ENCODE data around the gene KSR2. TPM values are rescaled to one million over a fixed set of nuclear protein-coding genes. Genes with fewer than 3 reads are reported as not detected.

The KSR2 gene
- total and polyA plus RNA-seq, 2 donors: 0.02 to 0.09 TPM

DNA sequence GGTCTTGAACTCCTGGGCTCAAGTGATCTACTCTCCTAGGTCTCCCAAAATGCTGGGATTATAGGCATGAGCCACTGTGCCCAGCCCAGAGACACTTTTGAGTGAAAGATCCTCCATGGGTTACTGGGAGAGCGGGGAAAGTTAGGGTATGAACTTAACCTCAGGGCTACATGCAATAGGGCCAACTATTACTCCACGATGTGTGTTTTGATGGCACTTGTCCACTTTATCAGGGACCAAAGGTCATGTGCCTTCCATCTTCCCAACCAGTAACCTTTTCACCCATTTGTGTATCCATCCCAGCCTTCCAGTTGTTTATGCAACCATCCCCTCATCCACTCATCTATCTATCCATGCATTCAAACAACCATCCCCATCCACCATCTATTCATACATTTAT lies 546.8 kb downstream of the KSR2 start:
- H3K36me3 ChIP-seq (ENCODE audit: control insufficient read depth in 2 of 2, insufficient read depth in 2 of 2, low read length in 1 of 2): no peaks in the 10 kb centered on the region
- H3K9me3 ChIP-seq (ENCODE audit: control insufficient read depth in 2 of 2, insufficient read depth in 1 of 2, low read length in 1 of 2): no peaks in the 10 kb centered on the region
- no peak for DNase-seq (ENCODE audit: low read depth in 6 of 9, low spot score in 9 of 9)
- no peaks in the 10 kb centered on the region for H3K4me1 ChIP-seq (ENCODE audit: control insufficient read depth in 2 of 2, insufficient read depth in 2 of 2, low read length in 2 of 2)
- no peak overlapping the region for H3K4me3 ChIP-seq (ENCODE audit: low read length in 2 of 2)
- H3K27me3 ChIP-seq (ENCODE audit: control insufficient read depth in 2 of 2, insufficient read depth in 1 of 2, low read length in 1 of 2): no peaks in the 10 kb centered on the region
- 93% methylated on average over 2 of the region's 2 CpGs for WGBS
- no peak overlapping the region for H3K27ac ChIP-seq (ENCODE audit: low read depth in 1 of 2, low read length in 1 of 2)

GRCh38 chr12:117421068-117421752 lies 547.6 kb downstream of the KSR2 start:
- Histone ChIP-seq H3K4me1 (ENCODE audit: control insufficient read depth in 2 of 2, insufficient read depth in 2 of 2, low read length in 2 of 2) (no peaks in the 10 kb centered on the region), H3K36me3 (ENCODE audit: control insufficient read depth in 2 of 2, insufficient read depth in 2 of 2, low read length in 1 of 2) (no peaks in the 10 kb centered on the region), H3K4me3 (ENCODE audit: low read length in 2 of 2) (no peak overlapping the region), H3K27ac (ENCODE audit: low read depth in 1 of 2, low read length in 1 of 2) (no peak overlapping the region), H3K27me3 (ENCODE audit: control insufficient read depth in 2 of 2, insufficient read depth in 1 of 2, low read length in 1 of 2) (no peaks in the 10 kb centered on the region), H3K9me3 (ENCODE audit: control insufficient read depth in 2 of 2, insufficient read depth in 1 of 2, low read length in 1 of 2) (no peaks in the 10 kb centered on the region)
- 26% methylated on average over 4 of the region's 4 CpGs for WGBS
- DNase-seq (ENCODE audit: low read depth in 6 of 9, low spot score in 9 of 9): no peak

DNA sequence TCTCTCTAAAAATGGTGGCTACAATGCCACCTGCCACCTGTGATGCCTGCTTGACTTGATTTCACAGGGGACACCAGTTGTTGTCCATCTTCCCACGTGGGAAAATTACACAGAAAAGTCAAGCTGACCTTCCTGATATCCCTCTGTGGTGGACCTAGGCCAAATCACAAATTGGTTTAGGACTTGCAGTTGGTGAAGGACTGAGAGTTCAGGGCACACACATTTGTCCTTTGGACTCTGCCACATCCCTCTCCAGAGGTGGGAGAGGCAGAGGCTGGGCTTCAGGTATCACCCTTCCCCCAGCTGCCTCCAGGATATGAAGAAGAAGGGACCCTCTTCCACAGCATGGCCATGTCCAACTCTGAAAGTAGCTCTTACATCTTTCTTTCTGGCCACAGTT lies 551.8 kb downstream of the KSR2 start:
- H3K9me3 ChIP-seq (ENCODE audit: control insufficient read depth in 2 of 2, insufficient read depth in 1 of 2, low read length in 1 of 2): no peaks in the 10 kb centered on the region
- no peak overlapping the region for H3K27ac ChIP-seq (ENCODE audit: low read depth in 1 of 2, low read length in 1 of 2)
- no peaks in the 10 kb centered on the region for H3K36me3 ChIP-seq (ENCODE audit: control insufficient read depth in 2 of 2, insufficient read depth in 2 of 2, low read length in 1 of 2)
- H3K4me3 ChIP-seq (ENCODE audit: low read length in 2 of 2): no peak overlapping the region
- H3K4me1 ChIP-seq (ENCODE audit: control insufficient read depth in 2 of 2, insufficient read depth in 2 of 2, low read length in 2 of 2): no peaks in the 10 kb centered on the region
- WGBS: 49% methylated on average over 1 of the region's 1 CpG
- H3K27me3 ChIP-seq (ENCODE audit: control insufficient read depth in 2 of 2, insufficient read depth in 1 of 2, low read length in 1 of 2): no peaks in the 10 kb centered on the region
- DNase-seq (ENCODE audit: low read depth in 6 of 9, low spot score in 9 of 9): no peak

DNA sequence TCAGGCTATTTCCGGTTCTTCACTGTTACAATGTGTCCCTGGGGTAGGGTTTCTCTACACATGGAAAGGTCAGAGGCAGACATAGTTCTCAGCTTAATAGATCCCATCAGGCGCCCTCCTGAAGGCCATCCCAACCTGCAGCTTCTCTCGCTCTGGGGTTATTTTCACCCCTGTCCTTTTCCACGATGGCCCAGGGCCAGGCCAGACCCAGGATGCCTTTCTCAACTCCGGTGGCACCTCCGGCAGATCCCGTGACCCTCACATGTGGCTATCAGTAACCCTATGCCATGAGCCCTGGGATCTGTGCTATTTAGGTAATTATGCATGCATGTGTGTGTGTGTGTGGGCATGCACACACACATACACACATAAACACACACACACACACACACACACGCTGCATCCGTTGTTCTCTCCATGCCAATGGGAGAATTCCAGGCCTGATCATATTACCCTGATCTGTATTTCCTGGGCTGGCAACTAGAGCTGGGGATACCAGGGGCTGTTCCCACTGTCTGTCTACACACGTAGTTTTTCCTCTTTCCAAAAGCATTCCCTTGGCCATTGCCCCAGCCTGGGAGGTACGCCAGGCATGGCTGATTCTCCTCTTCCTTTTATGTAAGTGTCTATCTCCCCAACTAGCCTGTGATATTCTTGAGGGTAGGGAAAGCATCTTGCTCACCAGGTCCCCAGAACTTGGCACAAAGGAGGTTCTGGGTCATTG lies 556.2 kb downstream of the KSR2 start:
- no peaks in the 10 kb centered on the region for H3K4me1 ChIP-seq (ENCODE audit: control insufficient read depth in 2 of 2, insufficient read depth in 2 of 2, low read length in 2 of 2)
- no peak overlapping the region for H3K4me3 ChIP-seq (ENCODE audit: low read length in 2 of 2)
- H3K9me3 ChIP-seq (ENCODE audit: control insufficient read depth in 2 of 2, insufficient read depth in 1 of 2, low read length in 1 of 2): no peaks in the 10 kb centered on the region
- H3K27me3 ChIP-seq (ENCODE audit: control insufficient read depth in 2 of 2, insufficient read depth in 1 of 2, low read length in 1 of 2): no peaks in the 10 kb centered on the region
- no peak for DNase-seq (ENCODE audit: low read depth in 6 of 9, low spot score in 9 of 9)
- H3K36me3 ChIP-seq (ENCODE audit: control insufficient read depth in 2 of 2, insufficient read depth in 2 of 2, low read length in 1 of 2): no peaks in the 10 kb centered on the region
- no peak overlapping the region for H3K27ac ChIP-seq (ENCODE audit: low read depth in 1 of 2, low read length in 1 of 2)
- 89% methylated on average over 11 of the region's 11 CpGs for WGBS

- no peaks in the 10 kb centered on the region for H3K4me1 ChIP-seq (ENCODE audit: control insufficient read depth in 2 of 2, insufficient read depth in 2 of 2, low read length in 2 of 2)
- H3K27me3 ChIP-seq (ENCODE audit: control insufficient read depth in 2 of 2, insufficient read depth in 1 of 2, low read length in 1 of 2): no peaks in the 10 kb centered on the region
- H3K27ac ChIP-seq (ENCODE audit: low read depth in 1 of 2, low read length in 1 of 2): no peak overlapping the region
- no peak overlapping the region for H3K4me3 ChIP-seq (ENCODE audit: low read length in 2 of 2)
- DNase-seq (ENCODE audit: low read depth in 6 of 9, low spot score in 9 of 9): no peak
- no peaks in the 10 kb centered on the region for H3K36me3 ChIP-seq (ENCODE audit: control insufficient read depth in 2 of 2, insufficient read depth in 2 of 2, low read length in 1 of 2)
- no peaks in the 10 kb centered on the region for H3K9me3 ChIP-seq (ENCODE audit: control insufficient read depth in 2 of 2, insufficient read depth in 1 of 2, low read length in 1 of 2)
Measured at GRCh38 chr12:117409286-117409685, 559.5 kb downstream of the KSR2 start.

DNA sequence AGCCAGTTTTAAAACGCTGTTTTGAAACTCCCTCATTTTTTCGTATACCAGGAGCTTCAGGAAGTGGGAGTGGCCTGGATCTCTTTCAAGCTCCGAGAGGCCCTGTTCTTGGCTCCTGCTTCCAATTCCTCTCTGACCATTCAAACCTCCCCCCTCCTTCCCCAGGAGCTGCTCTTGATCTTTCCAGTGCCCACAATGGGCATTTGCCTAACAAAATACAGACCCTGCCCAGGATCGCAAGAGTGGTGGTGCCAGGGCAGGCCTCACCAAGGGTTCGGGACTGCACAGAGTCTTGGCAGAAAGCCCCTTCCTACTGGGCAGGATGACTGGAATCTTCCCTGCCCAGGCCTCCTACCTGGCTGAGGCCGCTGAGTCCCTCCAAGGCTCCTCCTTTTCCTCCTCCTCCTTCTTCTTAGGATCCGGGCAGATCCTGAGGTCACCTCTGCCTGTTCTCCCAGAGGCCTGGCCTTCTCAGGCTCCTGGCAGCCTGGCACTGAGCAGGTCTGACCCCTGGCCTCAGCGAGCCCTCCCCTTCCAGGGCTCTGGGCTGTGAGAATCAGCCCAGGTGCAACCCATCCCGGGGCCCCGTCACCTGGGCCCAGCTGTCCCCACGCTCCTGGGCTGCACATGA lies 560.5 kb downstream of the KSR2 start:
- Histone ChIP-seq H3K4me3 (ENCODE audit: low read length in 2 of 2) (no peak overlapping the region), H3K27me3 (ENCODE audit: control insufficient read depth in 2 of 2, insufficient read depth in 1 of 2, low read length in 1 of 2) (no peaks in the 10 kb centered on the region), H3K36me3 (ENCODE audit: control insufficient read depth in 2 of 2, insufficient read depth in 2 of 2, low read length in 1 of 2) (no peaks in the 10 kb centered on the region), H3K27ac (ENCODE audit: low read depth in 1 of 2, low read length in 1 of 2) (no peak overlapping the region), H3K9me3 (ENCODE audit: control insufficient read depth in 2 of 2, insufficient read depth in 1 of 2, low read length in 1 of 2) (no peaks in the 10 kb centered on the region), H3K4me1 (ENCODE audit: control insufficient read depth in 2 of 2, insufficient read depth in 2 of 2, low read length in 2 of 2) (no peaks in the 10 kb centered on the region)
- DNase-seq (ENCODE audit: low read depth in 6 of 9, low spot score in 9 of 9): no peak
- 53% methylated on average over 11 of the region's 11 CpGs for WGBS

DNA sequence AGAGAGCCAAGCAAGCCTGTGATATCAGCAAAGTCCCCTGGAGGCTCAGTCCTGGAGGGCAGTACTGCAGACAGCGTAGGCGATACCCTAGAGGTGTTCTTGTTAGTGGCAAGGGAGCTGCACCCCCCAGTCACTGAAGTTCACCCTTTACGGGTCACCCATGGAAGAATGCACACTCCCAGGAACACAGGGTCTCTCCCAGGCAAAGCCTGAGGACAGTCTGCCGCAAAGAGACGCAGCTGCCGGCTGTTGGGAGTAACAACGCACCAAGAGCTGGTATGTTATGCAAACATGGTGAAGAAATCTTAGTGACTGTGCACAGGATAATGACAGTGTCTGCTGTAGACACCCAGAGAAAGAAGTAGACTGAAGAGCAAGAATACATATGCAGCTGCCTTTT lies 563.9 kb downstream of the KSR2 start:
- Histone ChIP-seq H3K27ac (ENCODE audit: low read depth in 1 of 2, low read length in 1 of 2) (no peak overlapping the region), H3K9me3 (ENCODE audit: control insufficient read depth in 2 of 2, insufficient read depth in 1 of 2, low read length in 1 of 2) (no peaks in the 10 kb centered on the region), H3K4me1 (ENCODE audit: control insufficient read depth in 2 of 2, insufficient read depth in 2 of 2, low read length in 2 of 2) (no peaks in the 10 kb centered on the region), H3K4me3 (ENCODE audit: low read length in 2 of 2) (no peak overlapping the region), H3K27me3 (ENCODE audit: control insufficient read depth in 2 of 2, insufficient read depth in 1 of 2, low read length in 1 of 2) (no peaks in the 10 kb centered on the region), H3K36me3 (ENCODE audit: control insufficient read depth in 2 of 2, insufficient read depth in 2 of 2, low read length in 1 of 2) (no peaks in the 10 kb centered on the region)
- 89% methylated on average over 7 of the region's 7 CpGs for WGBS
- DNase-seq (ENCODE audit: low read depth in 6 of 9, low spot score in 9 of 9): no peak

DNA sequence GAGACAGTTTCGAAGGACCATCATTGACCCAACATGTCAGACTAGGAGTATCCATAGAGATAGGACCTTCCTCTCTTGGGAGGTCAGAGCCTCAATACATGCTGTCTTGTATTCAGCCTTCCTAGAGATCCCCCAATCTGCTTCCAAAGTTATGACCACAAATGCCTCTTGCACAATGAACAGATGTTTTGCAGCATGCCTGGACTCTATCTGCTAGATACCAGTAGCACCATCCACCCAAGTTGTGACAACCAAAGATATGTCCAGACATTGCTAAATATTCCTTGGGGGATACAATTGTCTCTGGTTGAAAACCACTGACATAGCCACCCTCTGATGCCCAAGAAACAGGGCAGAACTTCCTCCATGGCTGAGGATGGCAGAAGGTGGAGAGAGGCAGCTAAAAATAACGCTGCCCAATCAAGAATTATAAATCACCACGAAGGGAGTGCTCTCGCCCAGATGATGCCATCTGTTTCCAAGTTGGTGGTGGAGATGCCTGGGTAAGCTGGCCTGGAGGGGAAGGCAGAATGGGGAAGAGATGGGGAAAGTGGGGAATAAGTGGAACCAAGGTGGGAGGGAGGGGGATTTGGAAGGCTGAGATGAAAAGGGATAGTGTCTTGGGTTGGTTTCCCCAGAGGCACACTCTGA lies 564.5 kb downstream of the KSR2 start:
- 66% methylated on average over 4 of the region's 4 CpGs for WGBS

DNA sequence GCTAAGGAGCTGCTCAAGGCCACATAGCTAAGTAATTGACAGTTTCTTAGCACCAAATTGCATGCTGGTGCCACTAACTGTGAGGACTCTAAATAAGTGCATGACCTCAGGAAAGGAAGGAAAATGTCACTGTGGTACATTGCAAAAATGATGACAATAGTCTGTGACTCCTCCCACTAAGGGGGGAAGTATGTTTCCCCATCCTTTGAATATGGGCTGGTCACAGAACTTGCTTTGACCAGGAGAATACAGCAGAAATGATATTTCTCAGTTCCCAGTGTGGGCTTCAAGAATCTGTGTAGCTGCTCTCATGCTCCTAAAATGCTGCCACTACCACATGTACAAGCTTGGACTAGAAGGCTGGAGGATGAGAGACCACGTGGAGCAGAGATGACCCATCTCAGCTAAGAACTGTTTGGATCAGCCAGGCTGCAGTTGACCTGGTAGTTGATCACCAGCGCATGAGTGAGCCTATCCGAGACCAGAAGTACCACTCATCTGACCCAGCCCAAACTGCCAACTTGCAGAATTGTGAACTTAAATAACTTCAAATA lies 565.1 kb downstream of the KSR2 start:
- no peak overlapping the region for H3K27ac ChIP-seq (ENCODE audit: low read depth in 1 of 2, low read length in 1 of 2)
- H3K4me3 ChIP-seq (ENCODE audit: low read length in 2 of 2): no peak overlapping the region
- no peaks in the 10 kb centered on the region for H3K36me3 ChIP-seq (ENCODE audit: control insufficient read depth in 2 of 2, insufficient read depth in 2 of 2, low read length in 1 of 2)
- no peaks in the 10 kb centered on the region for H3K9me3 ChIP-seq (ENCODE audit: control insufficient read depth in 2 of 2, insufficient read depth in 1 of 2, low read length in 1 of 2)
- H3K27me3 ChIP-seq (ENCODE audit: control insufficient read depth in 2 of 2, insufficient read depth in 1 of 2, low read length in 1 of 2): no peaks in the 10 kb centered on the region
- DNase-seq (ENCODE audit: low read depth in 6 of 9, low spot score in 9 of 9): no peak
- WGBS: 93% methylated on average over 3 of the region's 3 CpGs
- H3K4me1 ChIP-seq (ENCODE audit: control insufficient read depth in 2 of 2, insufficient read depth in 2 of 2, low read length in 2 of 2): no peaks in the 10 kb centered on the region

More for the DNA sequence above, 564.5 kb downstream of the KSR2 start:
- no peak overlapping the region for H3K4me3 ChIP-seq (ENCODE audit: low read length in 2 of 2)
- no peak for DNase-seq (ENCODE audit: low read depth in 6 of 9, low spot score in 9 of 9)
- H3K4me1 ChIP-seq (ENCODE audit: control insufficient read depth in 2 of 2, insufficient read depth in 2 of 2, low read length in 2 of 2): no peaks in the 10 kb centered on the region
- H3K36me3 ChIP-seq (ENCODE audit: control insufficient read depth in 2 of 2, insufficient read depth in 2 of 2, low read length in 1 of 2): no peaks in the 10 kb centered on the region
- no peaks in the 10 kb centered on the region for H3K27me3 ChIP-seq (ENCODE audit: control insufficient read depth in 2 of 2, insufficient read depth in 1 of 2, low read length in 1 of 2)
- no peak overlapping the region for H3K27ac ChIP-seq (ENCODE audit: low read depth in 1 of 2, low read length in 1 of 2)
- no peaks in the 10 kb centered on the region for H3K9me3 ChIP-seq (ENCODE audit: control insufficient read depth in 2 of 2, insufficient read depth in 1 of 2, low read length in 1 of 2)
